HG02759 (cell line): ENCODE data around the gene RGS18.
"Not testable (repeated sequence)": the region's sequence is repeated elsewhere in the genome, so short reads cannot be mapped to it uniquely, and the experiment has no call there.

ENCODE experiments used
- ATAC-seq: cut with Tn5 transposase; IDR thresholded peaks from one replicate; pipeline ENCODE4 v1.9.1; 2021; ENCODE audit warnings: mild to moderate bottlenecking, moderate library complexity; ENCODE audit not compliant: unreplicated experiment

Gene RGS18

DNA sequence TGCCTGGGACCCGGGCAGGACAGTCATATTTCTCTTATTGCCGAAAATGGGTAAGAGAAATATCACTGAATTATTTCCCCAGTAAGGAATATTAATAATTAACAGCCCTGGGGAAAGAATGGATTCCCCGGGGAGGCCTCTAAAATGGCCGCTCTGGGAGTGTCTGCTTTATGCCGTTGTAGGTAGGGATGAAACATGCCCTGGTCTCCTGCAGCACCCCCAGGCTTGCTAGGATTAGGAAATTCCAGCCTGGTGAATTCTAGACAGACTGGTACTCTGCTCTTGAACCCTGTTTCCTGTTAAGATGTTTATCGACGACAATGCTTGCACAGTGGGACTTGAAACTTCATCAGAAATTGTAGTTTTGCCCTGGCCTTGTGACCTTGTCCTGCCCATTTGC, 6.7 kb downstream of the RGS18 start:
- ATAC-seq: not testable (repeated sequence)

GRCh38 chr1:192167011-192167410, 8.7 kb downstream of the RGS18 start:
- no peak for ATAC-seq

DNA sequence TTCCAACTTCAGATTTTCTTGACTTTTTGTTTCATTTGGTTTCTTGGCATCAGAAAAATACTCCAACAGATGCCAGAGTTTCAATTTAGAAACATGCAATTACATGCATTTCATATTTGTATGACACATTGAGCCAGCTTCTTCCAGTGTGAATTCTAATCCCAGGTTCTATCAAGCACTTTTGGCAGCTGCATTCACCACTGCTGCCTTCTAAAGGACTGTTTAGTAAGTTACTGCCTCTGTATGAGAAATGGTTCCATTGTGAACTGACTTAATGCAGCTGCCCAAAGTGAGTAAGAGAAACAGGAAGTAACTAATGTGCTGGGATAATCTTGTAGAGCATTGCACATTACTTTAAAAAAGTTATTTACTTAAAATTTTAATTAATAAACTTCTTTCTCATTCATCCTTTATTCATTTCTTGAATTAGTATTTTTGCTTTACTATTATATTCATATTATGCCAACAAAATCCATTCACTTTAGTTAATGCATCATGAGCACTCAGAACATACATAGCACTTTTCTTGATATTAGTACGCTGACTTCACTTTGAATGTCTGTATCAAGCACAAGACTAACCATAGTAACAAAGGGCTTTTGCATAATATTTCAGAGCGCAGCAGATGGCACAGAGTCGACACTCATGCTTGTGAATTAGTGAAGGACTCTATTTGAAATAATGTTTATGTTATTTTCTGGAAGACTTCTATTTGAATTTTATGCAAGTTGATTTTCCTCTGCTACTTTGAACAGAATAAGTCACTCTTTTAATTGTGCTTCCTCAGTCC, 9.8 kb downstream of the RGS18 start:
- ATAC-seq: no peak

DNA sequence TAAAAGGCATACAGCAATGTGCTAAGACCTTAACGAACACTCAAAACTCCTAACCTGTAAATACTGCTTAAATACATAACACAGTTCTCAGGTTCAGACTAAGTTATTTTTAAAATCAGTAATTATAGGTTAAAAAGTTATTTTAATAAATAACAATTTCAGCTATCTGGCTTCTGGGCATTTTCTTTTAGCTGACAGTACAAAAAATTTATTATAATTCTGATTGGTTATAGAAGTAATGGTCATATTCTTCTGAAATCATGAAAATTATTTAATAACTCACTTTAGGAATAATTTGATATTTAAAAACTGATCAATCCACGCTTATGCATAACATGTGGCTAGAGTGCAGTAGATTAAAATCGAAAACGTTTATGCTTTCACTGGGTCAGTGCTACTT, 10.7 kb downstream of the RGS18 start:
- no peak for ATAC-seq

DNA sequence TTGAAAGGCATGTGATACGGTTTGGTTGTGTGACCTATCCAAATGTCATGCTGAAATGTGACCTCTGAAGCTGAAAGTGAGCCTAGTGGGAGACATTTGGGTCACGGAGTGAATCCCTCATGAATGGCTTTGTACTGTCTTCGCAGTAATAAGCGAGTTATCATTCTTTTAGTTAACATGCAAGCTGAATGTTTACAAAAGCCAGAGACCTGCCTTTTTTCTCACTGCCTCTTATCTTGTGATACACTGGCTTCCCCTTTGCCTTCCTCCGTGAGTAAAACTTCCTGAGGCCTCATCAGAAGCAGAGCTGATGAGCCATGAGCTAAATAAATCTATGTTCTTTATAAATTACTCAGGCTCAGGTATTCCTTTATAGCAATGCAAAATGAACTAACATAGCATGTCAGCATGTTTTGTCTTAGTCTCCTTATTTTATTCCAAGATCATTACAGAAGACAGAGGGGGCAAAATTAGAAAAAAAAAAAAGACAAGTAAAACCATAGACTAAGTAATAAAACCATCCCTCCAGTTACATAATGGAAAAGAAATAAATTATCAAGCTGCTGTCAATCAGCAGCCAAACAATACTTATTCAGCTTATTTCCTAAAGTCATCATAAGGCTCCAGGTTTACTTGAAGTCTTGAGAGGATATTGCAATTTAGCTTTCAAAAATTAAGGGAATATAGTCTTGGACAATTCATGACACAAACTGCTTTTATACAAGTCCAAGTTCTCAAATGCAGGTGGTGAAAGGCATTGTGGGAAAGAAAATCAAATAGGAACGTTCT, 12.1 kb downstream of the RGS18 start:
- no peak for ATAC-seq

- no peak for ATAC-seq
Observed at GRCh38 chr1:192171123-192171522, 12.9 kb downstream of the RGS18 start.

DNA sequence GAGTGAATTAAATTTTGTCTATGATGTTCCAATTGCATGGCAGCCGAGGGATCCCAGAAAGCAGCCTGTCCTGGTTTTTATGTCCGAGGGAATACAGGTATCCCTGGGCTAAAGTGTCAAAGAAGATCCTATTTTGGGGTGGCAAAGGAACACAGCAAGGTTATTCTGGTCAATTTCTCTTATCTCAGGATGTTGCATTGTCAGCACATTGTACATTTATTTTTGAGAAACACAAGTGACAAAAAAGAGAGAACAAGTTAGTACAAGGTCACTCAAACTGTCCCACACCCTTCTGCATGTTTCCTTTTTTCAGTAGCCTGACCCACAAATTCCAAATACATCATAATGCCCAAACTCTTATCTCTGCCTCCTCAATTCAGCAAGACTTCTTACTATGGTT, 17.7 kb downstream of the RGS18 start:
- ATAC-seq: no peak

DNA sequence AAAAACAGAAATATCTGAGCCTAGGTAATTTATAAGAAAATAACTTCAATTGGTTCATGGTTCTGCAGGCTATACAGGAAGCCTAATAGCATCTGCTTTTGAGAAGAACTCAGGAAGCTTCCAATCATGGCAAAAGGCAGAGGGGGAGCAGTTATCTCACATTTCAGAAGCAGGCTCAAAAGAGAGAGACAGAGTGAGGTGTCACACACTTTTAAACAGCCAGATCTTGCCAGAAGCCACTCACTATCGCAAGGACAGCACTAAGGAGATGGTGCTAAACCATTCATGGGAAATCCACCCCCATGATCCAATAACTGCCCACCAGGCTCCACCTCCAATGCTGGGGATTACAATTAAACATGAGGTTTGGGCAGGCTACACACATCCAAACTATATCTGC, 25.5 kb downstream of the RGS18 start:
- no peak for ATAC-seq

- ATAC-seq: no peak
Observed at GRCh38 chr1:192186197-192186596, 27.9 kb downstream of the RGS18 start.

DNA sequence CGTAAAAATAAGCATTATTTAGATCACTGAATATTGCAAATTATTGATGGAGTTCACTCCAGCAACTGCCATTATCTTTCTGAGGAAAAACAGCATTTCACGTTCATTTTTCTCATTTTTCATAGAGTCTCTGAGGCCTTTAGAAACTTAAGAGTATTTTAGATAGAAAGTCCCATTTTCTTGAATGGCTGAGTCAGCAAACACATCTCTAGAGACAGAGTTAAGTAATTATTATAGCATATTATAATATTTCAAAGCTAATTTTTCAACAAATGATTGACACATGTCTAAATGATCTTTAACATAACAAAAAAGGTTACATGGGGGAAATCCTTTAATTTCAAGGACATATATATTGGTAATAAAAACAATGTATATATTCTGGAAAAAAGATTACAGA, 31.8 kb downstream of the RGS18 start:
- no peak for ATAC-seq

DNA sequence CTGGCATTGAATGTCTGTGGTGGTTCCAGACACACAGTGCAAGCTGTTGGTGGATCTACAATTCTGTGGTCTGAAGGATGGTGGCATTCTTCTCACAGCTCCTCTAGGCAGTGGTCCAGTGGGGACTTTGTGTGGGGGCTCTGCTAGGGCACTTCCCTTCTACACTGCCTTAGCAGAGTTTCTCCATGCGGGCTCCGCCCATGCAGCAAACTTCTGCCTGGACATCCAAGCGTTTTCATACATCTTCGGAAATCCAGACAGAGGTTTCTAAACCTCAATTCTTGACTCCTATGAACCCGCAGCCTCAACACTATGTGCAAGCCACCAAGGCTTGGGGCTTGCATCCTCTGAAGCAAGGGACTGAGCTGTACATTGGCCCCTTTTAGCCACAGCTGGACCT, 43.0 kb downstream of the RGS18 start:
- ATAC-seq: no peak

GRCh38 chr1:192224396-192224795, 66.1 kb downstream of the RGS18 start:
- no peak for ATAC-seq

DNA sequence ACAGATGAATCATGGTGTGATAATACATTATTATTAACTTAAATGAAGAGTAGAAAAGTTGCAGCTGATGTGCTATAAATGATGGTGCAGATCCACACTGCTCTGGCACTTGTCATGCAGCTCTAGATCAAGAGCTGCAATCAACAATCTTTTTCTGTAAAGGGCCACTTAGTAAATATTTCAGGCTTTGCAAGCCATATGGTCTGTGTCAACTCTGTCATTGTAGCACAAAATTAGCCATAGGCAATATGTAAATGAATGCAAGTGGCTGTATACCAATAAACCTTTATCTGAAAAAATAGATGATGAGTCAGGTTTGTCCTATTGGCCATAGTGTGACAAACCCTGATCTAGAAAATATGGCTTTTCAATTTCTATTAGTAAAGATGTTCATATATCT, 66.6 kb downstream of the RGS18 start:
- no peak for ATAC-seq

GRCh38 chr1:192225266-192225665, 67.0 kb downstream of the RGS18 start:
- no peak for ATAC-seq

GRCh38 chr1:192225703-192226102, 67.4 kb downstream of the RGS18 start:
- no peak for ATAC-seq

- no peak for ATAC-seq
Observed at GRCh38 chr1:192227330-192227729, 69.1 kb downstream of the RGS18 start.

- not testable (repeated sequence) for ATAC-seq
Observed at GRCh38 chr1:192227980-192228379, 69.7 kb downstream of the RGS18 start.

DNA sequence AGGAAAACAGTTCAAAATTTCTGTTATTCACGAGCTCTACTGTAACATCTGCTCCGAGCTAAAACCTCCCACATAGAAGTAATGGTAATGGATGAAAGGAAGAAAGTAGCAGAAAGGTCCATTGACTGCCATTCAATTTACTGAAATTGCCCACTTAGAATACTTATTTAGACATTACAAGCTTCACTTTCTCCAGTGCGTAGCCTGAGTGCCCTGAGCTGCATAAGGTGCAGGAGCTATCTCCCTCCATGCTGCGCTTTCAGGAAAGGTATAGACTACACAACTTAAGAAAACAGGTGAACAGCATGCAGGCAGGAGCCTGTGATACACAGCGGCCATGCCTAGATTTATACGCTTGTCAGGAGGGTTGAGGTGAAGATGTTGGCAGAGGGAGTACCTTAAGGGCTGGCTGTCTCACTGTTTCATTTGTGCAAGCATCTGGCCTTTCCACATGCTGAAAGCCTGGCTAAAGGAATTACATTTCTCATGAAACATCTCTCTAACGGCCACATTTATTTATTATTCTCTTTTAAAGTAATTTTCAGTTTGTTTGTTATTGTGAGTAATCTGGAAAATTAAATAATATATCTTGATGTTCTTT, 74.7 kb downstream of the RGS18 start:
- ATAC-seq: no peak

GRCh38 chr1:192235127-192235526, 76.9 kb downstream of the RGS18 start:
- no peak for ATAC-seq
